Fibroblast of lung (primary cell): ENCODE measurements around the gene TSHZ2.

Source experiments
- CTCF ChIP-seq, 2 donors: IDR thresholded peaks in 1 of 2; conservative IDR thresholded peaks in 1 of 2; 1 replicate in 1 of 2; 2 replicates in 1 of 2; pipeline ENCODE4 v1.5.1; 2011 to 2012; ENCODE audit warnings: low read length in 2 of 2, control low read depth in 1 of 2, inconsistent platforms in 1 of 2, low read depth in 1 of 2, mild to moderate bottlenecking in 1 of 2
- EZH2 ChIP-seq: IDR thresholded peaks from 2 replicates; pipeline ENCODE4 v1.5.1; 2012; ENCODE audit warnings: low read length, control low read depth, mild to moderate bottlenecking; ENCODE audit errors: missing control alignments

GRCh38 chr20:53383916-53384315 lies 411.8 kb downstream of the TSHZ2 start:
- TF ChIP-seq EZH2, result no peak
- no peak for TF ChIP-seq CTCF (conservative IDR thresholded peaks at IDR 0.05 in 1 of 2, IDR thresholded peaks at IDR 0.05 in 1 of 2; ENCODE audit: low read depth in 1 of 2, low read length in 2 of 2)
